Measurements from ENCODE around the gene VAPA. TPM values are rescaled to one million over a fixed set of nuclear protein-coding genes. Genes with fewer than 3 reads are reported as not detected.

VAPA gene
- total and polyA plus RNA-seq, 2 of the 4 experiments (the other 2 are of a cell fraction) = 199 to 206 TPM

DNA sequence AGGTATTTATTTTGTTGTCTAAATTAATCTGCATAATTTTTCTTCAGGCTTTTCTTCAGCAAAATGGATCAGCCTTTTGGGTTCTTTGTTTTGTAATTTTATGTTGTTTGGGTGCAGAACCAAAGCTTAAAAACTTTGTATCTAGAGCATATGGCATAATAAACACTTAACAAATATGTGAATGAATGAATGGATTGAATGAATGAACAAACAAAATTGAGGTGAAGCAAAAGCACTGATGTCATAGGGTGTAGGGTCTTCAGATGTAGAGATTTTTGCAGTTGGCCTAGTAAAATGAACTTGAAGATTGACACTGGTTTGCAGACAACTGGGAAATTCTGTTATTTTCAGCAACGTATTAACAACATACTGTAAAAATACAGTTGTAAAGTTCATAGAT, 17.3 kb downstream of the VAPA start:
- DNase-seq = no peak
- TF ChIP-seq CEBPB (IDR thresholded peaks at IDR 0.05; ENCODE audit: low read depth, low read length) (no peak), RFX5 (IDR thresholded peaks at IDR 0.05; ENCODE audit: low read depth, low read length) (no peak), MAZ (IDR thresholded peaks at IDR 0.05; ENCODE audit: borderline replicate concordance, low read depth, low read length) (no peak), POLR2A (IDR thresholded peaks at IDR 0.05; ENCODE audit: low read depth, low read length) (no peak), MXI1 (IDR thresholded peaks at IDR 0.05; ENCODE audit: borderline replicate concordance, low read depth, low read length) (no peak), MAFK (IDR thresholded peaks at IDR 0.05; ENCODE audit: low read depth, low read length) (no peak), NFE2L2 (IDR thresholded peaks at IDR 0.05; ENCODE audit: low read depth, low read length) (no peak)
- ChIA-PET CTCF (no interaction called here), POLR2A (ENCODE audit: unreplicated experiment) (no interaction called here)
- H3K4ac ChIP-seq (ENCODE audit: low read depth, low read length) = no peak overlapping the region
- H3K9me1 ChIP-seq (ENCODE audit: insufficient read depth, low read length) = peaks cover 15% of the 10 kb centered on the region
- H3K27ac ChIP-seq (ENCODE audit: insufficient read depth, low read length) = no peak overlapping the region
- no peak overlapping the region for H3K4me3 ChIP-seq (ENCODE audit: insufficient read depth, low read depth, low read length)
- intact Hi-C loops (cut with micrococcal nuclease) = loop anchor here (10.0 kb wide), 1 partner anchor 56 kb away; no protein-coding TSS in a partner anchor
- no peak overlapping the region for H4K8ac ChIP-seq (ENCODE audit: low read depth in 2 of 2, low read length in 2 of 2)
- H2AK9ac ChIP-seq (replicated peaks; ENCODE audit: low read depth, low read length, poor library complexity) = no peak overlapping the region
- peaks cover 77% of the 10 kb centered on the region for H4K20me1 ChIP-seq (ENCODE audit: insufficient read depth, low read length)
- H3K18ac ChIP-seq (ENCODE audit: low read depth, low read length) = no peak overlapping the region
- in situ Hi-C loops (cut with MboI; ENCODE audit: low sequenced_read_pairs) = loop anchor here (25.0 kb wide), 1 partner anchor 219 kb away; the partner anchor contains the start of gene RAB31
- no peak for ATAC-seq (ENCODE audit: low read depth)
- BruUV-seq (replicated peaks) = no TSS peak
- no peaks in the 10 kb centered on the region for H3K9me3 ChIP-seq (ENCODE audit: control insufficient read depth, insufficient read depth, low read length)
- no peaks in the 10 kb centered on the region for H3K27me3 ChIP-seq (ENCODE audit: control insufficient read depth, insufficient read depth, low read length)
- H4K91ac ChIP-seq (ENCODE audit: insufficient read depth, low read depth, low read length) = no peak overlapping the region
- no CpG with 5 or more reads among the region's 1 CpG for WGBS, 2 experiments (ENCODE audit: extremely low coverage in 2 of 2, insufficient read length in 1 of 2)
- H3K4me2 ChIP-seq (ENCODE audit: low read depth, low read length) = no peak overlapping the region
- peaks cover 8 to 54% of the 10 kb centered on the region in 2 experiments for H3K79me1 ChIP-seq (ENCODE audit: low read depth in 1 of 2, low read length in 2 of 2)
- peaks cover 4% of the 10 kb centered on the region; the same call in 1 of the 2 replicates for H3K4me1 ChIP-seq (ENCODE audit: control insufficient read depth, insufficient read depth, low read length)
- H3K36me3 ChIP-seq (ENCODE audit: control insufficient read depth, insufficient read depth, low read length) = peaks cover 6% of the 10 kb centered on the region
- no peak overlapping the region for H2BK120ac ChIP-seq (ENCODE audit: low read depth, low read length)
- H2AFZ ChIP-seq (replicated peaks; ENCODE audit: low read length, poor library complexity) = no peak overlapping the region
- no peak overlapping the region for H3K23ac ChIP-seq (ENCODE audit: low read depth, low read length)
- H2BK20ac ChIP-seq (ENCODE audit: low read depth, low read length) = no peak overlapping the region
- no peak overlapping the region for H2AK5ac ChIP-seq (ENCODE audit: low read depth, low read length)
- H2BK15ac ChIP-seq (ENCODE audit: low read depth, low read length) = no peak overlapping the region
- dilution Hi-C loops (cut with HindIII; ENCODE audit: low sequenced_read_pairs, unreplicated experiment) = no loop called here
- H2BK5ac ChIP-seq (ENCODE audit: low read depth, low read length, poor library complexity, severe bottlenecking) = no peak overlapping the region
- no peak overlapping the region for H3K14ac ChIP-seq (replicated peaks; ENCODE audit: low read depth, low read length)
- H4K5ac ChIP-seq (ENCODE audit: low read depth, low read length) = no peak overlapping the region
- no peak overlapping the region for H3K9ac ChIP-seq (ENCODE audit: low read depth, low read length)
- H3K56ac ChIP-seq (ENCODE audit: extremely low read depth, insufficient read depth, low read length) = no peak overlapping the region

Data from IMR-90 (cell line).